A673 (cell line): ENCODE results near the gene GJD3.

Experiments used
- CTCF ChIP-seq: fragments of 300-800, 200-600 bp; sonication (generic); conservative IDR thresholded peaks from 2 replicates; pipeline ENCODE4 v1.5.1; 2017; ENCODE audit warnings: low read depth, mild to moderate bottlenecking, antibody characterized with exemption, low read length, moderate library complexity, mixed read lengths
- EZH2 ChIP-seq: fragments of 200-600 bp; sonication (generic); IDR thresholded peaks from 2 replicates; pipeline ENCODE4 v1.6.1; 2017; ENCODE audit warnings: borderline replicate concordance, low read depth, mild to moderate bottlenecking, mixed read lengths, antibody characterized with exemption, low read length; ENCODE audit not compliant: poor library complexity, severe bottlenecking

GRCh38 chr17:40316571-40317344, 47.8 kb downstream of the GJD3 start:
- no peak for TF ChIP-seq CTCF
- TF ChIP-seq EZH2, result no peak
